Esophagus squamous epithelium (tissue), 4 donors: ENCODE results near the gene DNMT3L.

Experiments
- POLR2A ChIP-seq, 4 donors: fragments of 450-650 bp; IDR thresholded peaks; one replicate each; pipeline ENCODE4 v1.6.1; 2017; ENCODE audit warnings: antibody characterized with exemption in 4 of 4, mild to moderate bottlenecking in 4 of 4, moderate library complexity in 3 of 4
- TF ChIP-seq, protein P1 (sequence below), 6 experiments: fragments of 450-650 bp in 4 of 6; fragments of 200-600 bp in 2 of 6; sonication (generic) in 2 of 6; IDR thresholded peaks; one replicate each; pipeline ENCODE4 v1.5.1; 2016 to 2019; ENCODE audit warnings: antibody characterized with exemption in 6 of 6, mild to moderate bottlenecking in 4 of 6, moderate library complexity in 4 of 6

- TF ChIP-seq, protein P1, sequence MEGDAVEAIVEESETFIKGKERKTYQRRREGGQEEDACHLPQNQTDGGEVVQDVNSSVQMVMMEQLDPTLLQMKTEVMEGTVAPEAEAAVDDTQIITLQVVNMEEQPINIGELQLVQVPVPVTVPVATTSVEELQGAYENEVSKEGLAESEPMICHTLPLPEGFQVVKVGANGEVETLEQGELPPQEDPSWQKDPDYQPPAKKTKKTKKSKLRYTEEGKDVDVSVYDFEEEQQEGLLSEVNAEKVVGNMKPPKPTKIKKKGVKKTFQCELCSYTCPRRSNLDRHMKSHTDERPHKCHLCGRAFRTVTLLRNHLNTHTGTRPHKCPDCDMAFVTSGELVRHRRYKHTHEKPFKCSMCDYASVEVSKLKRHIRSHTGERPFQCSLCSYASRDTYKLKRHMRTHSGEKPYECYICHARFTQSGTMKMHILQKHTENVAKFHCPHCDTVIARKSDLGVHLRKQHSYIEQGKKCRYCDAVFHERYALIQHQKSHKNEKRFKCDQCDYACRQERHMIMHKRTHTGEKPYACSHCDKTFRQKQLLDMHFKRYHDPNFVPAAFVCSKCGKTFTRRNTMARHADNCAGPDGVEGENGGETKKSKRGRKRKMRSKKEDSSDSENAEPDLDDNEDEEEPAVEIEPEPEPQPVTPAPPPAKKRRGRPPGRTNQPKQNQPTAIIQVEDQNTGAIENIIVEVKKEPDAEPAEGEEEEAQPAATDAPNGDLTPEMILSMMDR (IDR thresholded peaks at IDR 0.05) = no peak
- TF ChIP-seq POLR2A (IDR thresholded peaks at IDR 0.05) = no peak
These were observed 32.9 kb upstream of the DNMT3L start for GRCh38 chr21:44294391-44295162.
